Measurements from ENCODE around the gene SLC8A1. TPM values are rescaled to one million over a fixed set of nuclear protein-coding genes. Genes with fewer than 3 reads are reported as not detected.

SLC8A1 gene
- total and polyA plus RNA-seq, 2 donors (not counting 1 experiment from before 2014, with no cell fraction given), result 0.07 to 0.20 TPM

DNA sequence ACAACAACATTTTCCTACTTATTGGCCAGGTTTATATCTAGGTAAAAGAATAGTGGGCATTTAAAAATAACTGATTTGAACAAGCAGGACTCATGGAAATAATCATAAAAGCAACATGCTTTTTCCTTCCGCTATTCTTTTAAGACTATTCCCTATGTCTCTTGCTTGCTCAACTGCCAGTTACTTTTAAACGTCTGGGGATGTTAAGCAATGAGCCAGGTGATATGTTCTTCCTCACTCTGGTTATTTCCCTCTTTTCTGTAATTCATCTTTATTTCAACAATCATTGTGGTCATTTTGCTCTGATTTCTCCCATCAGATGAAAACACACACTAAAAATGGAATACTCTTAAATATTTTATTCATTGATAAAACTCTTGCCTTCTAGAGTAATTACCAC is 33.4 kb upstream of the SLC8A1 start:
- POLR2A ChIA-PET, result no interaction called here
- TF ChIP-seq, protein P1, sequence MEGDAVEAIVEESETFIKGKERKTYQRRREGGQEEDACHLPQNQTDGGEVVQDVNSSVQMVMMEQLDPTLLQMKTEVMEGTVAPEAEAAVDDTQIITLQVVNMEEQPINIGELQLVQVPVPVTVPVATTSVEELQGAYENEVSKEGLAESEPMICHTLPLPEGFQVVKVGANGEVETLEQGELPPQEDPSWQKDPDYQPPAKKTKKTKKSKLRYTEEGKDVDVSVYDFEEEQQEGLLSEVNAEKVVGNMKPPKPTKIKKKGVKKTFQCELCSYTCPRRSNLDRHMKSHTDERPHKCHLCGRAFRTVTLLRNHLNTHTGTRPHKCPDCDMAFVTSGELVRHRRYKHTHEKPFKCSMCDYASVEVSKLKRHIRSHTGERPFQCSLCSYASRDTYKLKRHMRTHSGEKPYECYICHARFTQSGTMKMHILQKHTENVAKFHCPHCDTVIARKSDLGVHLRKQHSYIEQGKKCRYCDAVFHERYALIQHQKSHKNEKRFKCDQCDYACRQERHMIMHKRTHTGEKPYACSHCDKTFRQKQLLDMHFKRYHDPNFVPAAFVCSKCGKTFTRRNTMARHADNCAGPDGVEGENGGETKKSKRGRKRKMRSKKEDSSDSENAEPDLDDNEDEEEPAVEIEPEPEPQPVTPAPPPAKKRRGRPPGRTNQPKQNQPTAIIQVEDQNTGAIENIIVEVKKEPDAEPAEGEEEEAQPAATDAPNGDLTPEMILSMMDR (IDR thresholded peaks at IDR 0.05), result no peak
- no peak for TF ChIP-seq EZH2 (IDR thresholded peaks at IDR 0.05; ENCODE audit: borderline replicate concordance, insufficient read depth, low read depth, low read length, poor library complexity, severe bottlenecking)
- ATAC-seq (ENCODE audit: low read depth) (no peak), DNase-seq (no peak)
- no peaks in the 10 kb centered on the region for H3K9me3 ChIP-seq (ENCODE audit: control extremely low read depth in 1 of 3, control insufficient read depth in 2 of 3, insufficient read depth in 1 of 3, low read length in 2 of 3)
- no CpG with 5 or more reads among the region's 2 CpGs for WGBS (ENCODE audit: insufficient coverage)
- H3K4me3 Mint-ChIP-seq, result no peak overlapping the region
- no peaks in the 10 kb centered on the region for H3K27me3 Mint-ChIP-seq
- no peak overlapping the region for H3K9ac ChIP-seq (ENCODE audit: low read length)
- H3K36me3 ChIP-seq (replicated peaks in 1 of 2; ENCODE audit: control extremely low read depth in 1 of 2, control insufficient read depth in 1 of 2, extremely low read depth in 1 of 2, insufficient read depth in 2 of 2, low read length in 1 of 2), result no peaks in the 10 kb centered on the region
- no peaks in the 10 kb centered on the region for H4K20me1 ChIP-seq (ENCODE audit: control insufficient read depth, insufficient read depth, low read length, poor library complexity, severe bottlenecking)
- H2AFZ ChIP-seq (ENCODE audit: insufficient read depth, low read depth, low read length, poor library complexity, severe bottlenecking), result no peak overlapping the region
- no peak overlapping the region for H3K4me3 ChIP-seq (ENCODE audit: control extremely low read depth in 1 of 5, extremely low read depth in 1 of 5, insufficient read depth in 1 of 5, low read depth in 2 of 5, low read length in 4 of 5)
- H3K4me1 ChIP-seq (ENCODE audit: control insufficient read depth in 2 of 2, insufficient read depth in 2 of 2, low read length in 2 of 2), result no peaks in the 10 kb centered on the region
- H3K79me2 ChIP-seq (ENCODE audit: control insufficient read depth, insufficient read depth, low read length), result no peaks in the 10 kb centered on the region
- no peak overlapping the region for H3K27ac ChIP-seq (ENCODE audit: low read length in 2 of 2)
- H3K27me3 ChIP-seq (replicated peaks in 1 of 4; ENCODE audit: control extremely low read depth in 1 of 4, control insufficient read depth in 3 of 4, insufficient read depth in 4 of 4, low read length in 3 of 4), result no peaks in the 10 kb centered on the region
- H3K4me1 Mint-ChIP-seq, result peaks cover 6% of the 10 kb centered on the region
- H3K4me2 ChIP-seq (replicated peaks; ENCODE audit: low read depth, low read length, poor library complexity, severe bottlenecking), result no peak overlapping the region
- intact Hi-C loops (cut with micrococcal nuclease), result no loop called here
- CTCF ChIA-PET, result no interaction called here
- no peak overlapping the region for H3K27ac Mint-ChIP-seq
- no peaks in the 10 kb centered on the region for H3K9me3 Mint-ChIP-seq (ENCODE audit: insufficient read depth)

DNA sequence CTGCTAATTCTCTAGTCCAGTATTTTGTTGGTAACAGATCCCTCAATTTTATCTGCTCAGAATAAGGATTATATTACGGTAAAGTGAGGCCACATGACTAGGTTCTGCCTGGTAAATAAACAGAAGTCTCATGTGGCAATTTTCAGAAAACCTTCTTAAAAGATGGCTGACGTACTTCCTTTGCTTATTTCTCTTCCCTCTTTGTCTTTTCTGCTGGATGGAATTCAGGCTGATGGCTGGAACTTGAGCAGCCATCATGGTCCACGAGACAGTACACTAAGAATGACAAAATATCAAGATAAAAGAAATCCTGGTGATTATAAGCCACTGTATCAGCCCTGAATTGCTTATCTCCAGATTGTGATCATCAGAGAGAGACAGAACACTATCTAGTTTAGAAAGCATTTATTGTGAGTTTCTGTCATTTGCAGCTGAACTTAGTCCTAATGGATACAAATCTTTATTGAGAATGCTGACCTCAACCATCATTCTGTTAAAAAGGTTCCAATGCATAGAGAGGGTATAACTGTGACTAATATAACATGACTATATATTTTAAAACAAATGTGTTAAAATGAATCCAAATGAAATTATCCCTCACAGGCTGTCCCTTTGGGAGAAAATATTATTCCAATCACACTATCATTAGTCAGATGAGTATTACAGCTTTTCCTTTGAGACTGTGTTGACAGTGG is 31.8 kb upstream of the SLC8A1 start:
- Mint-ChIP-seq H3K9me3 (ENCODE audit: insufficient read depth) (no peaks in the 10 kb centered on the region), H3K4me1 (no peaks in the 10 kb centered on the region), H3K27ac (no peak overlapping the region), H3K27me3 (no peaks in the 10 kb centered on the region), H3K4me3 (no peak overlapping the region)
- WGBS (ENCODE audit: insufficient coverage), result 95% methylated on average over 2 of the region's 3 CpGs
- intact Hi-C loops (cut with micrococcal nuclease), result no loop called here
- TF ChIP-seq, protein P1 (IDR thresholded peaks at IDR 0.05), result no peak
- no peak for TF ChIP-seq EZH2 (IDR thresholded peaks at IDR 0.05; ENCODE audit: borderline replicate concordance, insufficient read depth, low read depth, low read length, poor library complexity, severe bottlenecking)
- Histone ChIP-seq H2AFZ (ENCODE audit: insufficient read depth, low read depth, low read length, poor library complexity, severe bottlenecking) (no peak overlapping the region), H3K4me1 (ENCODE audit: control insufficient read depth in 2 of 2, insufficient read depth in 2 of 2, low read length in 2 of 2) (no peaks in the 10 kb centered on the region), H3K79me2 (ENCODE audit: control insufficient read depth, insufficient read depth, low read length) (no peaks in the 10 kb centered on the region), H3K4me2 (replicated peaks; ENCODE audit: low read depth, low read length, poor library complexity, severe bottlenecking) (no peak overlapping the region), H3K36me3 (replicated peaks in 1 of 2; ENCODE audit: control extremely low read depth in 1 of 2, control insufficient read depth in 1 of 2, extremely low read depth in 1 of 2, insufficient read depth in 2 of 2, low read length in 1 of 2) (no peaks in the 10 kb centered on the region), H3K9me3 (ENCODE audit: control extremely low read depth in 1 of 3, control insufficient read depth in 2 of 3, insufficient read depth in 1 of 3, low read length in 2 of 3) (no peaks in the 10 kb centered on the region), H3K9ac (ENCODE audit: low read length) (no peak overlapping the region), H3K27me3 (replicated peaks in 1 of 4; ENCODE audit: control extremely low read depth in 1 of 4, control insufficient read depth in 3 of 4, insufficient read depth in 4 of 4, low read length in 3 of 4) (no peaks in the 10 kb centered on the region), H3K4me3 (ENCODE audit: control extremely low read depth in 1 of 5, extremely low read depth in 1 of 5, insufficient read depth in 1 of 5, low read depth in 2 of 5, low read length in 4 of 5) (no peak overlapping the region), H4K20me1 (ENCODE audit: control insufficient read depth, insufficient read depth, low read length, poor library complexity, severe bottlenecking) (no peaks in the 10 kb centered on the region), H3K27ac (ENCODE audit: low read length in 2 of 2) (no peak overlapping the region)
- ATAC-seq (ENCODE audit: low read depth), result no peak
- ChIA-PET POLR2A (no interaction called here), CTCF (no interaction called here)
- no peak for DNase-seq

Data from B cell (primary cell).